Ovary (tissue), 9 donors: ENCODE data around the gene IQCM. TPM values are rescaled to one million over a fixed set of nuclear protein-coding genes. Genes with fewer than 3 reads are reported as not detected.
"Not testable (repeated sequence)": the region's sequence is repeated elsewhere in the genome, so short reads cannot be mapped to it uniquely, and the experiment has no call there.

Source experiments
- DNase-seq, 5 donors: peaks; one replicate each; pipeline ENCODE4 v3.0.0-alpha.2; 2019 to 2020
- H3K27ac ChIP-seq, 2 donors: fragments of 200-600 bp; one replicate each; pipeline versions ENCODE4 v1.5.1 to v1.8.0; 2019 to 2022
- H3K27me3 ChIP-seq: fragments of 200-600 bp; one replicate; pipeline ENCODE4 v1.8.0; 2022
- H3K36me3 ChIP-seq: fragments of 200-600 bp; sonication (generic); one replicate; pipeline ENCODE4 v1.5.1; 2019
- H3K4me1 ChIP-seq: one replicate; pipeline ENCODE4 v1.8.1; 2013; ENCODE audit warnings: mild to moderate bottlenecking, moderate library complexity; ENCODE audit not compliant: insufficient read depth
- H3K4me3 ChIP-seq: fragments of 200-600 bp; sonication (generic); one replicate; pipeline ENCODE4 v1.5.1; 2017
- H3K9me3 ChIP-seq, 2 donors: fragments of 200-600 bp in 1 of 2; sonication (generic) in 1 of 2; one replicate each; pipeline versions ENCODE4 v1.5.1 to v1.8.1; 2013 to 2019; ENCODE audit warnings: mild to moderate bottlenecking in 1 of 2, moderate library complexity in 1 of 2
- CTCF ChIP-seq, 3 donors: fragments of 450-650 bp in 2 of 3; fragments of 200-600 bp in 1 of 3; IDR thresholded peaks; one replicate each; pipeline versions ENCODE4 v1.5.1 to v1.8.0; 2016 to 2022; ENCODE audit warnings: antibody characterized with exemption in 3 of 3, mild to moderate bottlenecking in 1 of 3
- EP300 ChIP-seq: sonication (generic); formaldehyde crosslinking; IDR thresholded peaks from one replicate; pipeline ENCODE4 v1.6.1; 2017; ENCODE audit warnings: antibody characterized with exemption
- POLR2A ChIP-seq: fragments of 450-650 bp; IDR thresholded peaks from one replicate; pipeline ENCODE4 v1.6.1; 2017; ENCODE audit warnings: antibody characterized with exemption, mild to moderate bottlenecking, moderate library complexity
- WGBS, 3 donors: extraction: QIAGEN DNeasy Blood & Tissue Kit in 1 of 3; methylation state at CpG; one replicate each; pipeline versions ENCODE4 v1.1.5 to v1.1.7; 2013 to 2017; 5-methylcytosine and 5-hydroxymethylcytosine counted together
- intact Hi-C, 4 donors: fragments of 100-400 bp; cut with DNase I; formaldehyde crosslinking; loops; one replicate each; pipeline versions ENCODE4 v1.11.0 to v1.15.1; 2022 to 2023
- polyA plus RNA-seq, 2 donors: library from polyadenylated mRNA; stranded (reverse); fragments of 200-250 nt in 1 of 2; fragments of 350-450 nt in 1 of 2; fragmentation: Illumina TruSeq in 1 of 2; extraction: RNeasy Lipid Tissue Mini Kit (QIAGEN cat#74804) in 1 of 2; gene quantifications; one replicate each; pipeline ENCODE4 v1.2.3, GENCODE V29; 2013 to 2014
- total RNA-seq, 7 donors: library from RNA; depleted of rRNA in 2 of 7; stranded (reverse); fragments of >200 nt in 2 of 7; fragmentation: NEBNext Ultra II Directional in 3 of 7; extraction: Animal tissue kit (Norgen Biotek cat#: 25700) in 3 of 7; gene quantifications; one replicate each; pipeline versions ENCODE4 v1.1.0 to v1.2.4, GENCODE V29; 2016 to 2023
- donor health status: DM: no; HTN: no; CAD: no; lungs with moderate emphysema.
- donor health status: DM: no; HTN: no; CAD: no.
- donor health status: Bipolar disorder and iron deficiency.
- donor health status: DM: yes; HTN: yes; CAD: no.
- donor health status: DM: no; HTN: no; CAD: no.
- donor health status: DM: yes; HTN: yes; CAD: no.

IQCM gene
- total and polyA plus RNA-seq, 9 donors, result not detected

GRCh38 chr4:149347139-149347538 lies 468.5 kb downstream of the IQCM start:
- H3K27me3 ChIP-seq, result no peaks in the 10 kb centered on the region
- no peak for TF ChIP-seq POLR2A
- no peak for TF ChIP-seq EP300
- TF ChIP-seq CTCF (IDR thresholded peaks at IDR 0.05), result no peak
- no peak for DNase-seq
- WGBS, 3 donors, result 83 to 93% (median 87%) methylated on average over 3 of the region's 3 CpGs
- no peaks in the 10 kb centered on the region for H3K4me1 ChIP-seq
- H3K27ac ChIP-seq, result no peak overlapping the region
- no peak overlapping the region for H3K4me3 ChIP-seq
- no peaks in the 10 kb centered on the region for H3K36me3 ChIP-seq
- H3K9me3 ChIP-seq, result no peaks in the 10 kb centered on the region
- intact Hi-C loops, result no loop called here

- no peak overlapping the region for H3K27ac ChIP-seq
- H3K4me1 ChIP-seq, result no peaks in the 10 kb centered on the region
- H3K36me3 ChIP-seq, result no peaks in the 10 kb centered on the region
- 88 to 95% (median 90%) methylated on average over 1 of the region's 1 CpG for WGBS, 3 donors
- intact Hi-C loops, result no loop called here
- no peaks in the 10 kb centered on the region for H3K9me3 ChIP-seq
- no peak overlapping the region for H3K4me3 ChIP-seq
- DNase-seq, result no peak
- TF ChIP-seq POLR2A (no peak), CTCF (IDR thresholded peaks at IDR 0.05) (no peak), EP300 (no peak)
- no peaks in the 10 kb centered on the region for H3K27me3 ChIP-seq
Observed at GRCh38 chr4:149345424-149345823, 470.2 kb downstream of the IQCM start.

GRCh38 chr4:149344436-149344835 lies 471.2 kb downstream of the IQCM start:
- Histone ChIP-seq H3K4me1 (no peaks in the 10 kb centered on the region), H3K9me3 (no peaks in the 10 kb centered on the region), H3K27me3 (no peaks in the 10 kb centered on the region), H3K36me3 (no peaks in the 10 kb centered on the region), H3K27ac (no peak overlapping the region), H3K4me3 (no peak overlapping the region)
- TF ChIP-seq EP300, result no peak
- intact Hi-C loops, result no loop called here
- DNase-seq, result no peak
- WGBS, 3 donors, result 51 to 66% (median 55%) methylated on average over 3 of the region's 3 CpGs

DNA sequence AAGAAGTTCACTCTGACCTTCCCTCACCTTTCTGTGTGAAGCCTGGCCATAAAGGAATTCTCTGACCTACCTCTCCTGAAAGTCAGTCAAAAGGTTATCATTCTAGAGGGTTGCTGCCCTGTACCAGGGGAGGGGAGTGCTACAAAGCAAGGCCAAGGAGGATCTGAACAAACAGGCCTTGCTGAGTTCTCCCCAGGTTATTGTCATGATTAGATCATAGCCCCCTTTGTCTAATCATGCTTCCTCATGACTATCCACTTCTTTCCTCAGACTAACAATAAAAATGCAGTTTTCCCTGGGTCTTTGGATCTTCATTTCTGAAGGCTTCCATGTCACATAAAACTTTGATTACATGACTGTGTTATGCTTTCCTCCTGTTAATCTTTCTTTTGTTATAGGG lies 472.0 kb downstream of the IQCM start:
- no peaks in the 10 kb centered on the region for H3K4me1 ChIP-seq
- H3K9me3 ChIP-seq, result no peaks in the 10 kb centered on the region
- H3K27ac ChIP-seq, result no peak overlapping the region
- intact Hi-C loops, result no loop called here
- no peak overlapping the region for H3K4me3 ChIP-seq
- DNase-seq, result no peak
- no peaks in the 10 kb centered on the region for H3K36me3 ChIP-seq
- H3K27me3 ChIP-seq, result no peaks in the 10 kb centered on the region
- TF ChIP-seq POLR2A (no peak), EP300 (no peak), CTCF (IDR thresholded peaks at IDR 0.05) (no peak)

GRCh38 chr4:149341117-149341516 lies 474.5 kb downstream of the IQCM start:
- H3K27me3 ChIP-seq, H3K27ac ChIP-seq, H3K4me3 ChIP-seq, intact Hi-C loops, H3K9me3 ChIP-seq, H3K36me3 ChIP-seq, DNase-seq, H3K4me1 ChIP-seq: not testable (repeated sequence)
- 80 to 86% (median 83%) methylated on average over 4 to 5 of the region's 5 CpGs for WGBS, 3 donors

- no peak for DNase-seq
- Histone ChIP-seq H3K27me3 (no peaks in the 10 kb centered on the region), H3K4me3 (no peak overlapping the region), H3K27ac (no peak overlapping the region), H3K36me3 (no peaks in the 10 kb centered on the region), H3K9me3 (no peaks in the 10 kb centered on the region), H3K4me1 (no peaks in the 10 kb centered on the region)
- WGBS, 3 donors, result 68 to 80% (median 70%) methylated on average over 3 of the region's 3 CpGs
- intact Hi-C loops, result no loop called here
- TF ChIP-seq POLR2A (no peak), EP300 (no peak), CTCF (IDR thresholded peaks at IDR 0.05) (no peak)
Observed at GRCh38 chr4:149328161-149328560, 487.5 kb downstream of the IQCM start.
